GM10248 (cell line): Measurements from ENCODE around the gene MARF1.
"Not testable (repeated sequence)": the region's sequence is repeated elsewhere in the genome, so short reads cannot be mapped to it uniquely, and the experiment has no call there.

ENCODE experiments used
- CTCF ChIA-PET: fragments of 300-600 bp; sonication (Branson Sonifier 250); formaldehyde crosslinking; extraction: SDS; loops from one replicate; lab custom pipeline; 2021; ENCODE audit warnings: antibody characterized with exemption; lab: Yijun Ruan, JAX
- POLR2A ChIA-PET: fragments of 350-650 bp; sonication (Branson Sonifier 250); formaldehyde crosslinking; extraction: SDS; loops from one replicate; lab custom pipeline; 2020; ENCODE audit warnings: antibody characterized with exemption; lab: Yijun Ruan, JAX
- DNase-seq: peaks from one replicate; pipeline ENCODE4 v3.0.0; 2012; ENCODE audit errors: extremely low spot score
- CTCF ChIP-seq: IDR thresholded peaks from 2 replicates; pipeline ENCODE4 v1.5.1; 2012; ENCODE audit warnings: mild to moderate bottlenecking, low read depth; ENCODE audit errors: extremely low read depth, missing control alignments, control extremely low read depth

The MARF1 gene

GRCh38 chr16:15548482-15548891, 94.5 kb downstream of the MARF1 start:
- ChIA-PET CTCF (interaction anchor here (0.9 to 1.5 kb wide), 3 partner anchors 9 to 12 kb away, joined by 3 to 4 read pairs (median 3); no protein-coding TSS in a partner anchor), POLR2A (no interaction called here)
- no peak for DNase-seq
- no peak for TF ChIP-seq CTCF

GRCh38 chr16:15547768-15548096, 95.2 kb downstream of the MARF1 start:
- POLR2A ChIA-PET, result no interaction called here
- TF ChIP-seq CTCF, result no peak
- CTCF ChIA-PET, result interaction anchor here (1.0 to 1.3 kb wide), 2 partner anchors 11 to 16 kb away, joined by 3 to 4 read pairs; no protein-coding TSS in a partner anchor
- no peak for DNase-seq

DNA sequence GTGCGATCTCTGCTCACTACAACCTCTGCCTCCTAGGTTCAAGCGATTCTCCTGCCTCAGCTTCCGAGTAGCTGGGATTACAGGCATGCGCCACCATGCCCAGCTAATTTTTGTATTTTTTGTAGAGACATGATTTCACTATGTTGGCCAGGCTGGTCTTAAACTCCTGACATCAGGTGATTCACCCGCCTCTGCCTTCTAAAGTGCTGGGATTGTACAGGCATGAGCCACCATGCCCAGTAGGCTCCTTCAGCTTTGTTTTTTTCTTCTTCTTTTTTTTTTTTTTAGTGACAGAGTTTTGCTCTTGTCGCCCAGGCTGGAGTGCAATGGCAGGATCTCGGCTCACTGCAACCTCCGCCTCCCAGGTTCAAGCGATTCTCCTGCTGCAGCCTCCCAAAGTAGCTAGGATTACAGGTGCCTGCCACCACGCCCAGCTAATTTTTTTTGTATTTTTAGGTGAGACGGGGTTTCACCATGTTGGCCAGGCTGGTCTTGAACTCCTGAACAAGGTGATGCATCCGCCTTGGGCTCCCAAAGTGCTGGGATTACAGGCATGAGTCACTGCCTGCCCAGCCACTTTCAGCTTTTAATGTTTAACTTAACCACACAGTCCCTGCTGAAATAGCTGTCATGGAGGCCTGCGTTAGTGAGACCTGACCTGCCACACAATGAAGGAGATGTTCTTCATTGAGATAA, 95.7 kb downstream of the MARF1 start:
- DNase-seq, POLR2A ChIA-PET: not testable (repeated sequence)
- CTCF ChIA-PET, result interaction anchor here (1.0 kb wide), 1 partner anchor 17 kb away, joined by 3 read pairs; no protein-coding TSS in a partner anchor

GRCh38 chr16:15545544-15545943, 97.4 kb downstream of the MARF1 start:
- DNase-seq, result no peak
- TF ChIP-seq CTCF, result no peak
- CTCF ChIA-PET, result no interaction called here

DNA sequence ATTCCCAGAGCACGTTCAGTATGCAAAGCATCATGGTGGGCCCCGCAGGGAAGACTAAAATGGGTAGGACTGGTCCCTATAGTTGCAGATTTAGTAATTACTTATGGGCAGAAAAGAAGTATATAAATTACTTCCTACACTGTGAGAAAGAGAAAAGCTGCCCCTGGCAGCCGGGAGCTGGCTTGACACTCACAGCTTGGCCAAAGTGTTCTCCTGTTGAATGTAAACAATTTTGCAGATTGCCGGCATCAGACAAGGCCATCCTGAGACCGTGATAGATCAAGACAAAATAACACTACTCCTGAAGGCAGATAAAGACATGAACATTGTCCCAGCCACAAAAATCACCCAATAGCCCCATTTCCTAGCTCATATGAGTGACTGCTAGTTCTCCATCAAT, 98.5 kb downstream of the MARF1 start:
- ChIA-PET CTCF (no interaction called here), POLR2A (no interaction called here)
- no peak for DNase-seq
- no peak for TF ChIP-seq CTCF

More at GRCh38 chr16:15545544-15545943, 97.4 kb downstream of the MARF1 start:
- POLR2A ChIA-PET, result no interaction called here
